GM23338 (cell line): ENCODE results near the gene ULK4. TPM values are rescaled to one million over a fixed set of nuclear protein-coding genes. Genes with fewer than 3 reads are reported as not detected.

Source experiments
- ATAC-seq: fragments of 200-7000 bp; cut with Tn5 transposase; 3 replicates; pipeline ENCODE4 v1.9.1; 2020
- DNase-seq: peaks from one replicate; pipeline ENCODE4 v3.0.0-alpha.2; 2015; ENCODE audit warnings: low spot score
- H2AFZ ChIP-seq: fragments of 200-600 bp; sonication (generic); 2 replicates; pipeline ENCODE4 v1.8.0; 2016; ENCODE audit warnings: antibody characterized with exemption, mild to moderate bottlenecking, moderate library complexity
- H3F3A ChIP-seq: fragments of 200-600 bp; sonication (generic); replicated peaks from 2 replicates; pipeline ENCODE4 v1.8.0; 2017; ENCODE audit warnings: antibody characterized with exemption, mixed run types, low read depth
- H3K27ac ChIP-seq: fragments of 200-600 bp; sonication (generic); 2 replicates; pipeline ENCODE4 v1.6.1; 2016; ENCODE audit warnings: low read depth
- H3K27me3 ChIP-seq: fragments of 200-600 bp; sonication (generic); 2 replicates; pipeline ENCODE4 v1.8.0; 2016; ENCODE audit warnings: mild to moderate bottlenecking, mixed run types, moderate library complexity; ENCODE audit not compliant: insufficient read depth
- H3K36me3 ChIP-seq: fragments of 200-600 bp; sonication (generic); 2 replicates; pipeline ENCODE4 v1.8.0; 2016; ENCODE audit warnings: mild to moderate bottlenecking; ENCODE audit not compliant: insufficient read depth
- H3K4me1 ChIP-seq: fragments of 200-600 bp; sonication (generic); 2 replicates; pipeline ENCODE4 v1.8.0; 2016; ENCODE audit warnings: mild to moderate bottlenecking, moderate library complexity; ENCODE audit not compliant: insufficient read depth
- H3K4me2 ChIP-seq: fragments of 200-600 bp; sonication (generic); 2 replicates; pipeline ENCODE4 v1.7.1; 2017; ENCODE audit warnings: mixed run types
- H3K4me3 ChIP-seq: fragments of 200-600 bp; sonication (generic); 2 replicates; pipeline ENCODE4 v1.6.1; 2016; ENCODE audit warnings: mixed run types
- H3K79me2 ChIP-seq: fragments of 200-600 bp; sonication (generic); replicated peaks from 2 replicates; pipeline ENCODE4 v1.8.0; 2017; ENCODE audit warnings: mild to moderate bottlenecking; ENCODE audit not compliant: insufficient read depth
- H3K9me2 ChIP-seq: fragments of 200-600 bp; sonication (generic); 2 replicates; pipeline ENCODE4 v1.8.0; 2017; ENCODE audit not compliant: insufficient read depth
- H4K20me1 ChIP-seq: fragments of 200-600 bp; sonication (generic); replicated peaks from 2 replicates; pipeline ENCODE4 v1.8.0; 2017; ENCODE audit warnings: mild to moderate bottlenecking; ENCODE audit not compliant: insufficient read depth
- H3K27ac Mint-ChIP-seq: 2 replicates; pipeline ENCODE4 v1.8.0; 2020; ENCODE audit warnings: inconsistent platforms, mild to moderate bottlenecking, moderate library complexity, mixed read lengths
- H3K27me3 Mint-ChIP-seq: 3 replicates; pipeline ENCODE4 v1.8.0; 2022; ENCODE audit warnings: low read depth, mild to moderate bottlenecking, moderate library complexity, mixed read lengths, inconsistent platforms; ENCODE audit not compliant: insufficient read depth, poor library complexity
- H3K36me3 Mint-ChIP-seq: 3 replicates; pipeline ENCODE4 v1.8.0; 2021; ENCODE audit warnings: low read depth, mild to moderate bottlenecking, inconsistent platforms, moderate library complexity, mixed read lengths
- H3K4me1 Mint-ChIP-seq: 3 replicates; pipeline ENCODE4 v1.8.0; 2020; ENCODE audit warnings: mild to moderate bottlenecking, inconsistent platforms, mixed read lengths
- H3K4me3 Mint-ChIP-seq: 3 replicates; pipeline ENCODE4 v1.8.0; 2021; ENCODE audit warnings: moderate library complexity, mild to moderate bottlenecking, inconsistent platforms, mixed read lengths
- H3K9me3 Mint-ChIP-seq: 3 replicates; pipeline ENCODE4 v1.8.0; 2020; ENCODE audit warnings: moderate library complexity, mild to moderate bottlenecking, inconsistent platforms, mixed read lengths
- CREB1 ChIP-seq: fragments of 250-450 bp; sonication (Bioruptor Pico); IDR thresholded peaks from 2 replicates; pipeline ENCODE4 v1.5.0; 2020; ENCODE audit warnings: low read depth, mild to moderate bottlenecking, moderate library complexity
- EZH2 ChIP-seq: fragments of 200-600 bp; sonication (generic); IDR thresholded peaks from one replicate; pipeline ENCODE4 v1.8.0; 2017; ENCODE audit warnings: antibody characterized with exemption, mild to moderate bottlenecking, low read depth; ENCODE audit not compliant: unreplicated experiment
- EZH2phosphoT487 ChIP-seq: fragments of 200-600 bp; sonication (generic); IDR thresholded peaks from one replicate; pipeline ENCODE4 v1.8.1; 2018; ENCODE audit warnings: antibody characterized with exemption; ENCODE audit not compliant: unreplicated experiment
- JUNB ChIP-seq: IDR thresholded peaks from one replicate; pipeline ENCODE4 v1.6.1; 2016; ENCODE audit warnings: antibody characterized with exemption; ENCODE audit not compliant: unreplicated experiment
- NANOG ChIP-seq: IDR thresholded peaks from 2 replicates; pipeline ENCODE4 v1.6.1; 2016; ENCODE audit warnings: antibody characterized with exemption, borderline replicate concordance
- POLR2AphosphoS5 ChIP-seq: IDR thresholded peaks from 2 replicates; pipeline ENCODE4 v1.6.1; 2016; ENCODE audit warnings: antibody characterized with exemption, low read depth
- STAT1 ChIP-seq: IDR thresholded peaks from one replicate; pipeline ENCODE4 v1.6.1; 2016; ENCODE audit warnings: antibody characterized with exemption; ENCODE audit not compliant: unreplicated experiment
- ZNF114 ChIP-seq: fragments of 250-450 bp; sonication (Bioruptor Pico); IDR thresholded peaks from 2 replicates; pipeline ENCODE4 v1.5.0; 2020; ENCODE audit warnings: mild to moderate bottlenecking, moderate library complexity
- ZNF331 ChIP-seq: fragments of 250-450 bp; sonication (Bioruptor Pico); IDR thresholded peaks from 2 replicates; pipeline ENCODE4 v1.5.0; 2020; ENCODE audit warnings: low read depth, mild to moderate bottlenecking, moderate library complexity
- polyA plus RNA-seq: library from polyadenylated mRNA; unstranded; fragments of >200 nt; fragmentation: Nextera tagmentation; extraction: Ambion mirVana; gene quantifications from 2 replicates; pipeline ENCODE4 v1.2.1, GENCODE V29; 2016
- total RNA-seq: library from RNA; depleted of rRNA; stranded (reverse); fragments of >200 nt; shearing (Covaris generic); gene quantifications from 2 replicates; pipeline ENCODE4 v1.2.3, GENCODE V29; 2014
- TF ChIP-seq, protein P1 (sequence below), 2 experiments: fragments of 200-600 bp in 1 of 2; sonication (generic) in 1 of 2; conservative IDR thresholded peaks; 2 replicates each; pipeline versions ENCODE4 v1.5.1 to v1.6.1; 2016 to 2017; ENCODE audit warnings: antibody characterized with exemption in 2 of 2, low read depth in 2 of 2, mild to moderate bottlenecking in 2 of 2, moderate library complexity in 1 of 2
- TF ChIP-seq, protein P2 (sequence below): IDR thresholded peaks from 2 replicates; pipeline ENCODE4 v1.6.1; 2016; ENCODE audit warnings: antibody characterized with exemption
- TF ChIP-seq, protein P3 (sequence below): IDR thresholded peaks from one replicate; pipeline ENCODE4 v1.6.1; 2018; ENCODE audit warnings: antibody characterized with exemption; ENCODE audit not compliant: unreplicated experiment
- TF ChIP-seq, protein P4 (sequence below): fragments of 250-450 bp; sonication (Bioruptor Pico); IDR thresholded peaks from 2 replicates; pipeline ENCODE4 v1.5.0; 2020; ENCODE audit warnings: mild to moderate bottlenecking, moderate library complexity

The ULK4 gene
- total and polyA plus RNA-seq, 2 experiments from 2014 or later: 20.8 to 41.4 TPM

DNA sequence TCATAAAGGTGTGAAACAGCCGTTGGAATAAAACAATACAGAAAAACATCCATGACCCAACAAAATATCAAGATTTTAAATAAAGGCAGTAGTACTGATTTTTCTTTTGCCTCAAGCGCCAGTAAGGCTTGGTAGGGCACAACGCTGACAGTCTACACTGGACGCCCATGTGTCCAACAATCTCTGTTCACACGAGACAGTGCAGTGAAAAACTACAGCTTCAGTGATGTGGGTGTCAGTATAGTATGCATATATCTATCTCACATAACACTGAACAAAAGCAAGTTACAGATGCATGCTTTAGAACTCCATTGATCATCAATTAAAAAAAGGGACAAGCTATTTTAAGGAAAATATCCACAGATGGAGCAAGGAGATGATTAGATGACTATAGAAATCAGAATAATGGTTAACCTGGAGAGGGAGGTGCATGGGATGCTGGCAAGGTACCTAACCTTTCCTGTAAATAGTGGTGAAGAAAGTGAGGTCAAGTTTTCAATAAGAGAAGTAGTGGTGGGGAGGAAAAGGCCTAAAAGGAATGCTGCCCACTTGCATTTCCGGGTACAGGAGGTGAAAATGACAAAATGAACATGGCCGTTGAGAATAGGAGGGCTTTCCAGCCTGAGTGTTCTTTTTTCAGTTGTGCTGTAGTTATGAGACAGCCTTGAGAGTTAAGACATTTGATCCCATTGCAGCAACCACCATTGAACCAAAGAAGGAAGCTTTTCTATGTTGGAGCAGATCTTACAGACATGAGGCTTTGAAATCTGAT is 719.9 kb downstream of the ULK4 start:
- H3K27ac ChIP-seq: no peak overlapping the region
- Mint-ChIP-seq H3K27me3 (peaks cover 8% of the 10 kb centered on the region), H3K4me1 (no peaks in the 10 kb centered on the region), H3K27ac (peak overlapping the region; percentile 16; the same call in 1 of the 2 replicates), H3K36me3 (peaks cover 54% of the 10 kb centered on the region), H3K9me3 (no peaks in the 10 kb centered on the region; the same call in 2 of the 3 replicates), H3K4me3 (no peak overlapping the region)
- H3K9me2 ChIP-seq: no peaks in the 10 kb centered on the region
- no peaks in the 10 kb centered on the region; the same call in 1 of the 2 replicates for H3K79me2 ChIP-seq
- DNase-seq: no peak
- no peaks in the 10 kb centered on the region; the same call in 1 of the 2 replicates for H4K20me1 ChIP-seq
- H3K4me2 ChIP-seq: no peak overlapping the region
- H3K4me1 ChIP-seq: no peaks in the 10 kb centered on the region
- no peak overlapping the region for H3K4me3 ChIP-seq
- H3K36me3 ChIP-seq: peaks cover 24% of the 10 kb centered on the region
- H3K27me3 ChIP-seq: no peaks in the 10 kb centered on the region
- H2AFZ ChIP-seq: no peak overlapping the region
- no peak for ATAC-seq
- TF ChIP-seq ZNF331 (CRISPR knock-in tag) (no peak), JUNB (no peak), NANOG (no peak), EZH2 (no peak), POLR2AphosphoS5 (no peak), ZNF114 (CRISPR knock-in tag) (no peak), CREB1 (CRISPR knock-in tag) (no peak), STAT1 (no peak), EZH2phosphoT487 (no peak)
- TF ChIP-seq, protein P1, sequence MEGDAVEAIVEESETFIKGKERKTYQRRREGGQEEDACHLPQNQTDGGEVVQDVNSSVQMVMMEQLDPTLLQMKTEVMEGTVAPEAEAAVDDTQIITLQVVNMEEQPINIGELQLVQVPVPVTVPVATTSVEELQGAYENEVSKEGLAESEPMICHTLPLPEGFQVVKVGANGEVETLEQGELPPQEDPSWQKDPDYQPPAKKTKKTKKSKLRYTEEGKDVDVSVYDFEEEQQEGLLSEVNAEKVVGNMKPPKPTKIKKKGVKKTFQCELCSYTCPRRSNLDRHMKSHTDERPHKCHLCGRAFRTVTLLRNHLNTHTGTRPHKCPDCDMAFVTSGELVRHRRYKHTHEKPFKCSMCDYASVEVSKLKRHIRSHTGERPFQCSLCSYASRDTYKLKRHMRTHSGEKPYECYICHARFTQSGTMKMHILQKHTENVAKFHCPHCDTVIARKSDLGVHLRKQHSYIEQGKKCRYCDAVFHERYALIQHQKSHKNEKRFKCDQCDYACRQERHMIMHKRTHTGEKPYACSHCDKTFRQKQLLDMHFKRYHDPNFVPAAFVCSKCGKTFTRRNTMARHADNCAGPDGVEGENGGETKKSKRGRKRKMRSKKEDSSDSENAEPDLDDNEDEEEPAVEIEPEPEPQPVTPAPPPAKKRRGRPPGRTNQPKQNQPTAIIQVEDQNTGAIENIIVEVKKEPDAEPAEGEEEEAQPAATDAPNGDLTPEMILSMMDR (conservative IDR thresholded peaks at IDR 0.05; ENCODE audit: low read depth in 2 of 2): no peak
- TF ChIP-seq, protein P2, sequence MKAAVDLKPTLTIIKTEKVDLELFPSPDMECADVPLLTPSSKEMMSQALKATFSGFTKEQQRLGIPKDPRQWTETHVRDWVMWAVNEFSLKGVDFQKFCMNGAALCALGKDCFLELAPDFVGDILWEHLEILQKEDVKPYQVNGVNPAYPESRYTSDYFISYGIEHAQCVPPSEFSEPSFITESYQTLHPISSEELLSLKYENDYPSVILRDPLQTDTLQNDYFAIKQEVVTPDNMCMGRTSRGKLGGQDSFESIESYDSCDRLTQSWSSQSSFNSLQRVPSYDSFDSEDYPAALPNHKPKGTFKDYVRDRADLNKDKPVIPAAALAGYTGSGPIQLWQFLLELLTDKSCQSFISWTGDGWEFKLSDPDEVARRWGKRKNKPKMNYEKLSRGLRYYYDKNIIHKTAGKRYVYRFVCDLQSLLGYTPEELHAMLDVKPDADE: no peak
- TF ChIP-seq, protein P3, sequence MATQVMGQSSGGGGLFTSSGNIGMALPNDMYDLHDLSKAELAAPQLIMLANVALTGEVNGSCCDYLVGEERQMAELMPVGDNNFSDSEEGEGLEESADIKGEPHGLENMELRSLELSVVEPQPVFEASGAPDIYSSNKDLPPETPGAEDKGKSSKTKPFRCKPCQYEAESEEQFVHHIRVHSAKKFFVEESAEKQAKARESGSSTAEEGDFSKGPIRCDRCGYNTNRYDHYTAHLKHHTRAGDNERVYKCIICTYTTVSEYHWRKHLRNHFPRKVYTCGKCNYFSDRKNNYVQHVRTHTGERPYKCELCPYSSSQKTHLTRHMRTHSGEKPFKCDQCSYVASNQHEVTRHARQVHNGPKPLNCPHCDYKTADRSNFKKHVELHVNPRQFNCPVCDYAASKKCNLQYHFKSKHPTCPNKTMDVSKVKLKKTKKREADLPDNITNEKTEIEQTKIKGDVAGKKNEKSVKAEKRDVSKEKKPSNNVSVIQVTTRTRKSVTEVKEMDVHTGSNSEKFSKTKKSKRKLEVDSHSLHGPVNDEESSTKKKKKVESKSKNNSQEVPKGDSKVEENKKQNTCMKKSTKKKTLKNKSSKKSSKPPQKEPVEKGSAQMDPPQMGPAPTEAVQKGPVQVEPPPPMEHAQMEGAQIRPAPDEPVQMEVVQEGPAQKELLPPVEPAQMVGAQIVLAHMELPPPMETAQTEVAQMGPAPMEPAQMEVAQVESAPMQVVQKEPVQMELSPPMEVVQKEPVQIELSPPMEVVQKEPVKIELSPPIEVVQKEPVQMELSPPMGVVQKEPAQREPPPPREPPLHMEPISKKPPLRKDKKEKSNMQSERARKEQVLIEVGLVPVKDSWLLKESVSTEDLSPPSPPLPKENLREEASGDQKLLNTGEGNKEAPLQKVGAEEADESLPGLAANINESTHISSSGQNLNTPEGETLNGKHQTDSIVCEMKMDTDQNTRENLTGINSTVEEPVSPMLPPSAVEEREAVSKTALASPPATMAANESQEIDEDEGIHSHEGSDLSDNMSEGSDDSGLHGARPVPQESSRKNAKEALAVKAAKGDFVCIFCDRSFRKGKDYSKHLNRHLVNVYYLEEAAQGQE: no peak
- TF ChIP-seq, protein P4, sequence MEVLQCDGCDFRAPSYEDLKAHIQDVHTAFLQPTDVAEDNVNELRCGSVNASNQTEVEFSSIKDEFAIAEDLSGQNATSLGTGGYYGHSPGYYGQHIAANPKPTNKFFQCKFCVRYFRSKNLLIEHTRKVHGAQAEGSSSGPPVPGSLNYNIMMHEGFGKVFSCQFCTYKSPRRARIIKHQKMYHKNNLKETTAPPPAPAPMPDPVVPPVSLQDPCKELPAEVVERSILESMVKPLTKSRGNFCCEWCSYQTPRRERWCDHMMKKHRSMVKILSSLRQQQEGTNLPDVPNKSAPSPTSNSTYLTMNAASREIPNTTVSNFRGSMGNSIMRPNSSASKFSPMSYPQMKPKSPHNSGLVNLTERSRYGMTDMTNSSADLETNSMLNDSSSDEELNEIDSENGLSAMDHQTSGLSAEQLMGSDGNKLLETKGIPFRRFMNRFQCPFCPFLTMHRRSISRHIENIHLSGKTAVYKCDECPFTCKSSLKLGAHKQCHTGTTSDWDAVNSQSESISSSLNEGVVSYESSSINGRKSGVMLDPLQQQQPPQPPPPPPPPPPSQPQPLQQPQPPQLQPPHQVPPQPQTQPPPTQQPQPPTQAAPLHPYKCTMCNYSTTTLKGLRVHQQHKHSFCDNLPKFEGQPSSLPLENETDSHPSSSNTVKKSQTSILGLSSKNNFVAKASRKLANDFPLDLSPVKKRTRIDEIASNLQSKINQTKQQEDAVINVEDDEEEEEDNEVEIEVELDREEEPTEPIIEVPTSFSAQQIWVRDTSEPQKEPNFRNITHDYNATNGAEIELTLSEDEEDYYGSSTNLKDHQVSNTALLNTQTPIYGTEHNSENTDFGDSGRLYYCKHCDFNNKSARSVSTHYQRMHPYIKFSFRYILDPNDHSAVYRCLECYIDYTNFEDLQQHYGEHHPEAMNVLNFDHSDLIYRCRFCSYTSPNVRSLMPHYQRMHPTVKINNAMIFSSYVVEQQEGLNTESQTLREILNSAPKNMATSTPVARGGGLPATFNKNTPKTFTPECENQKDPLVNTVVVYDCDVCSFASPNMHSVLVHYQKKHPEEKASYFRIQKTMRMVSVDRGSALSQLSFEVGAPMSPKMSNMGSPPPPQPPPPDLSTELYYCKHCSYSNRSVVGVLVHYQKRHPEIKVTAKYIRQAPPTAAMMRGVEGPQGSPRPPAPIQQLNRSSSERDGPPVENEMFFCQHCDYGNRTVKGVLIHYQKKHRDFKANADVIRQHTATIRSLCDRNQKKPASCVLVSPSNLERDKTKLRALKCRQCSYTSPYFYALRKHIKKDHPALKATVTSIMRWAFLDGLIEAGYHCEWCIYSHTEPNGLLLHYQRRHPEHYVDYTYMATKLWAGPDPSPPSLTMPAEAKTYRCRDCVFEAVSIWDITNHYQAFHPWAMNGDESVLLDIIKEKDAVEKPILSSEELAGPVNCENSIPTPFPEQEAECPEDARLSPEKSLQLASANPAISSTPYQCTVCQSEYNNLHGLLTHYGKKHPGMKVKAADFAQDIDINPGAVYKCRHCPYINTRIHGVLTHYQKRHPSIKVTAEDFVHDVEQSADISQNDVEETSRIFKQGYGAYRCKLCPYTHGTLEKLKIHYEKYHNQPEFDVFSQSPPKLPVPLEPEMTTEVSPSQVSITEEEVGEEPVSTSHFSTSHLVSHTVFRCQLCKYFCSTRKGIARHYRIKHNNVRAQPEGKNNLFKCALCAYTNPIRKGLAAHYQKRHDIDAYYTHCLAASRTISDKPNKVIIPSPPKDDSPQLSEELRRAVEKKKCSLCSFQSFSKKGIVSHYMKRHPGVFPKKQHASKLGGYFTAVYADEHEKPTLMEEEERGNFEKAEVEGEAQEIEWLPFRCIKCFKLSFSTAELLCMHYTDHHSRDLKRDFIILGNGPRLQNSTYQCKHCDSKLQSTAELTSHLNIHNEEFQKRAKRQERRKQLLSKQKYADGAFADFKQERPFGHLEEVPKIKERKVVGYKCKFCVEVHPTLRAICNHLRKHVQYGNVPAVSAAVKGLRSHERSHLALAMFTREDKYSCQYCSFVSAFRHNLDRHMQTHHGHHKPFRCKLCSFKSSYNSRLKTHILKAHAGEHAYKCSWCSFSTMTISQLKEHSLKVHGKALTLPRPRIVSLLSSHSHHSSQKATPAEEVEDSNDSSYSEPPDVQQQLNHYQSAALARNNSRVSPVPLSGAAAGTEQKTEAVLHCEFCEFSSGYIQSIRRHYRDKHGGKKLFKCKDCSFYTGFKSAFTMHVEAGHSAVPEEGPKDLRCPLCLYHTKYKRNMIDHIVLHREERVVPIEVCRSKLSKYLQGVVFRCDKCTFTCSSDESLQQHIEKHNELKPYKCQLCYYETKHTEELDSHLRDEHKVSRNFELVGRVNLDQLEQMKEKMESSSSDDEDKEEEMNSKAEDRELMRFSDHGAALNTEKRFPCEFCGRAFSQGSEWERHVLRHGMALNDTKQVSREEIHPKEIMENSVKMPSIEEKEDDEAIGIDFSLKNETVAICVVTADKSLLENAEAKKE (CRISPR knock-in tag): no peak
- H3F3A ChIP-seq: no peaks in the 10 kb centered on the region
